ENCODE measurements around the gene CASP10. TPM values are rescaled to one million over a fixed set of nuclear protein-coding genes. Genes with fewer than 3 reads are reported as not detected.

CASP10 gene
- total RNA-seq, 4 donors from 2014 or later, result 38.2 to 71.1 (median 46.2) TPM

GRCh38 chr2:201271917-201272316 is 89.0 kb downstream of the CASP10 start:
- no peak for DNase-seq
- no peak for TF ChIP-seq POLR2A (IDR thresholded peaks at IDR 0.05)
- TF ChIP-seq, protein P1, sequence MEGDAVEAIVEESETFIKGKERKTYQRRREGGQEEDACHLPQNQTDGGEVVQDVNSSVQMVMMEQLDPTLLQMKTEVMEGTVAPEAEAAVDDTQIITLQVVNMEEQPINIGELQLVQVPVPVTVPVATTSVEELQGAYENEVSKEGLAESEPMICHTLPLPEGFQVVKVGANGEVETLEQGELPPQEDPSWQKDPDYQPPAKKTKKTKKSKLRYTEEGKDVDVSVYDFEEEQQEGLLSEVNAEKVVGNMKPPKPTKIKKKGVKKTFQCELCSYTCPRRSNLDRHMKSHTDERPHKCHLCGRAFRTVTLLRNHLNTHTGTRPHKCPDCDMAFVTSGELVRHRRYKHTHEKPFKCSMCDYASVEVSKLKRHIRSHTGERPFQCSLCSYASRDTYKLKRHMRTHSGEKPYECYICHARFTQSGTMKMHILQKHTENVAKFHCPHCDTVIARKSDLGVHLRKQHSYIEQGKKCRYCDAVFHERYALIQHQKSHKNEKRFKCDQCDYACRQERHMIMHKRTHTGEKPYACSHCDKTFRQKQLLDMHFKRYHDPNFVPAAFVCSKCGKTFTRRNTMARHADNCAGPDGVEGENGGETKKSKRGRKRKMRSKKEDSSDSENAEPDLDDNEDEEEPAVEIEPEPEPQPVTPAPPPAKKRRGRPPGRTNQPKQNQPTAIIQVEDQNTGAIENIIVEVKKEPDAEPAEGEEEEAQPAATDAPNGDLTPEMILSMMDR (IDR thresholded peaks at IDR 0.05), result no peak
- H3K4me1 ChIP-seq, result no peaks in the 10 kb centered on the region
- no peaks in the 10 kb centered on the region for H3K9me3 ChIP-seq
- H3K36me3 ChIP-seq, result peaks cover 0 to 90% (median 0%) of the 10 kb centered on the region in 3 donors
- H3K27me3 ChIP-seq, result no peaks in the 10 kb centered on the region
- H3K27ac ChIP-seq, result no peak overlapping the region
- H3K4me3 ChIP-seq, result no peak overlapping the region

DNA sequence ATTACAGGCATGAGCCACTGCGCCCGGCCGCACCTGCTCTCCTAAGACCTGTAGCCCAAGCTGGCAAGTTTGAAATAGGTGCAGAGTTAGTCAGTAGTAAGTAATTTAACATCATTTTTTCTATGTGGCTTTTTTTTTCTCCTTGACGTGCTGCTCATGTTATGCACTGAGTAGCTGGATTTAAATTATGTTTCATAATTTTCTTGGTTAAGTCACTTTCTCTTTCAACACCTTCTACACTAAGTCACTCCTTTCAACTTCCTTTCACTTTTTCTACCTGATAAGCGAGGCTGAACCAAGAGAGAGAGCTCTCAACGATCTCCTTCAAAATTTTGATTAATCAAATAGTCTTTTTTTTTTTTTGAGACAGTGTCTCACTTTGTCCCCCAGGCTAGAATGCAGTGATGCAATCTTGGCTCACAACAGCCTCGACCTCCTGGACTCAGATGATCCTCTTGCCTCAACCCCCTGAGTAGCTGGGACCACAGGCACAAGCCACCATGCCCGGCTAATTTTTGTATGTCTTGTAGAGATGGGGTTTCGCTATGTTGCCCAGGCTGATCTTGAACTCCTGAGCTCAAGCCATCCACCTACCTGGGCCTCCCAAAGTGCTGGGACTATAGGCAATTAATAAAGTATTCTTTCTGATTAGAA is 90.5 kb downstream of the CASP10 start:
- Histone ChIP-seq H3K36me3 (peaks cover 0 to 90% (median 0%) of the 10 kb centered on the region in 3 donors), H3K4me1 (no peaks in the 10 kb centered on the region), H3K4me3 (no peak overlapping the region), H3K27ac (no peak overlapping the region), H3K9me3 (no peaks in the 10 kb centered on the region), H3K27me3 (no peaks in the 10 kb centered on the region)
- no peak for TF ChIP-seq POLR2A (IDR thresholded peaks at IDR 0.05)
- TF ChIP-seq, protein P1 (IDR thresholded peaks at IDR 0.05), result no peak
- no peak for DNase-seq

GRCh38 chr2:201275069-201275468 is 92.1 kb downstream of the CASP10 start:
- H3K36me3 ChIP-seq, result peaks cover 0 to 90% (median 0%) of the 10 kb centered on the region in 3 donors

GRCh38 chr2:201275990-201276389 is 93.0 kb downstream of the CASP10 start:
- Histone ChIP-seq H3K9me3 (no peaks in the 10 kb centered on the region), H3K4me3 (no peak overlapping the region), H3K27ac (no peak overlapping the region), H3K36me3 (peaks cover 0 to 81% (median 0%) of the 10 kb centered on the region in 3 donors), H3K27me3 (no peaks in the 10 kb centered on the region), H3K4me1 (no peaks in the 10 kb centered on the region)
- TF ChIP-seq, protein P1 (IDR thresholded peaks at IDR 0.05), result no peak
- no peak for TF ChIP-seq POLR2A (IDR thresholded peaks at IDR 0.05)
- DNase-seq, result no peak

More at GRCh38 chr2:201275069-201275468, 92.1 kb downstream of the CASP10 start:
- H3K9me3 ChIP-seq, result no peaks in the 10 kb centered on the region
- TF ChIP-seq POLR2A (IDR thresholded peaks at IDR 0.05), result no peak
- TF ChIP-seq, protein P1 (IDR thresholded peaks at IDR 0.05), result no peak
- DNase-seq, result no peak
- H3K27ac ChIP-seq, result no peak overlapping the region
- no peaks in the 10 kb centered on the region for H3K4me1 ChIP-seq
- no peaks in the 10 kb centered on the region for H3K27me3 ChIP-seq
- H3K4me3 ChIP-seq, result no peak overlapping the region

GRCh38 chr2:201276511-201276910 is 93.6 kb downstream of the CASP10 start:
- no peak for DNase-seq
- Histone ChIP-seq H3K9me3 (no peaks in the 10 kb centered on the region), H3K36me3 (peaks cover 0 to 75% (median 0%) of the 10 kb centered on the region in 3 donors), H3K27me3 (no peaks in the 10 kb centered on the region), H3K4me1 (no peaks in the 10 kb centered on the region), H3K4me3 (no peak overlapping the region), H3K27ac (no peak overlapping the region)
- TF ChIP-seq, protein P1 (IDR thresholded peaks at IDR 0.05), result no peak
- no peak for TF ChIP-seq POLR2A (IDR thresholded peaks at IDR 0.05)

Small RNAs within 50 kb of the gene (small RNA-seq; reads per million reads assigned to genes)
- gene AC007283.2, result 0 reads per million in 2 donors
- gene MTND4LP13, result 0 reads per million in 2 donors
- 0 reads per million in 2 donors for gene RNU7-45P

Other genes with a start within 250 kb of the CASP10 start
- 10 to 100 TPM; 23.8 to 51.2 (median 28.7) TPM for gene ORC2, start 219.5 kb upstream of the CASP10 start, total RNA-seq
- gene HYCC2, start 111.5 kb upstream of the CASP10 start, total RNA-seq, result 10 to 100 TPM; 17.3 to 31.9 (median 29.0) TPM
- 10 to 100 TPM; 45.7 to 96.2 (median 75.1) TPM for gene NDUFB3, start 111.1 kb upstream of the CASP10 start, total RNA-seq
- gene CFLAR, start 67.0 kb upstream of the CASP10 start, total RNA-seq, result 100 to 1,000 TPM; 157 to 526 (median 297) TPM
- gene CASP8, start 77.4 kb downstream of the CASP10 start, total RNA-seq, result 100 to 1,000 TPM in 1 of 4 donors, 10 to 100 TPM in 3; 32.0 to 262 (median 42.8) TPM
- gene FLACC1, start 174.2 kb downstream of the CASP10 start, total RNA-seq, result 1 to 10 TPM in 3 of 4 donors, not detected in 1; 3.3 to 7.8 (median 6.6) TPM

Data from Peyer's patch (tissue), 4 donors.